Breast epithelium (tissue), 3 donors: Measurements from ENCODE around the gene PIK3IP1.

Experiments
- CTCF ChIP-seq, 3 donors: fragments of 450-650 bp; IDR thresholded peaks; one replicate each; pipeline ENCODE4 v1.5.1; 2016 to 2017; ENCODE audit warnings: antibody characterized with exemption in 3 of 3, mild to moderate bottlenecking in 3 of 3, moderate library complexity in 3 of 3
- POLR2AphosphoS5 ChIP-seq, 3 donors: sonication (generic); formaldehyde crosslinking; IDR thresholded peaks; one replicate each; pipeline ENCODE4 v1.6.1; 2017; ENCODE audit warnings: antibody characterized with exemption in 3 of 3

GRCh38 chr22:31340765-31341247, 48.5 kb upstream of the PIK3IP1 start:
- TF ChIP-seq POLR2AphosphoS5 (IDR thresholded peaks at IDR 0.05) (no peak), CTCF (IDR thresholded peaks at IDR 0.05) (no peak)
